WI38 (cell line): ENCODE measurements around the gene NAT8L.

Experiments
- H3K4me3 ChIP-seq: 2 replicates; pipeline ENCODE4 v1.5.1; 2011; ENCODE audit warnings: low read depth, mild to moderate bottlenecking, control low read depth, low read length
- CTCF ChIP-seq: IDR thresholded peaks from 2 replicates; pipeline ENCODE4 v1.5.1; 2012; ENCODE audit warnings: low read depth, mild to moderate bottlenecking, control low read depth, low read length

The NAT8L gene

GRCh38 chr4:2043396-2044118, 15.6 kb upstream of the NAT8L start:
- H3K4me3 ChIP-seq, result no peak overlapping the region
- no peak for TF ChIP-seq CTCF

GRCh38 chr4:2044119-2044485, 15.0 kb upstream of the NAT8L start:
- no peak overlapping the region for H3K4me3 ChIP-seq
- no peak for TF ChIP-seq CTCF

DNA sequence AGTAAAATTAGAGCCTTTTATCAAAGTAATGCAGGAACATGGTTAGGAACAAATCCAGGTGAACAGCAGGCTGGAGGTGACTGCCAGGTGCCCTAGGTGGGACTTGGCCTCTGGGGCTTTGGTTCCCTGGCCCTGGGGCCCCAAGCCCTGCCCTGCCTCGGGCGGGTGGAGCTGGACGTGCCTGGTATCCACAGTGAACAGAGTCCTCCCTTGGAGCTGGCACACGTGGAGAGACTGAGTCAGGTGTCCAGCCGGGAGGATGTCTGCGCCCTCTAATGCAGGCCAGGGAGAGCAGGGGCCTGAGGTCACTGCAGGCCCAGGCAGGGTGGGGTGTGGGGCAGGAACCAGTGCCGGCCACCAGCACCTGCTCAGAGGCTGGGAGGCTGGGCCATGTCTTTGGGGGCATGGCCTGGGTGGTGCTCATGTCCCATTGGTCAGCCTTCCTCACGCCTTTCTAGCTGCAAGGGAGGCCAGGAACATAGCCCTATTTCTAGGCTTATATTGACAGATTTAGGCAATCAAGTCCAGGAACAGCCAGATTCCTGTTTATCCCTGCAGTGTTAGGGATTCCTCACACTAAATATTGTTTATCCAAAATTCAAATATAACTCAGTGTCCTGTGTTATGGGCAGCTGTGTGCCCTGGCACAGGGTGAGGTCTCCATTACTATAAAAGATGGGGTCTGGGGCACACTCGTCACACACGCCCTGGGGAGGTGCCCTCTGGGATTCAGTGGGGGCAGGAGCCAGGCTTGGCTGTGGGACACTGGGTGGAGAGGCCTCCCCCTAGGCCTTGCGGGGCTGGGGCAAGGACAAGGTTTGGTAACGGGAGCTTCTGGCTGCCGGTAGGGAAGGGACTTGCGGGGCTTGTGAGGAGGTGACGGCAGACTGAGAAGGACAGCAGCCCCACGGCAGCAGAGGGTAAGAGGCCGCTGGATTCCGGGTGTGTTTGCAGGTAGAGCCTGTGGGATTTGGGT, 14.3 kb upstream of the NAT8L start:
- TF ChIP-seq CTCF, result no peak
- no peak overlapping the region for H3K4me3 ChIP-seq

- TF ChIP-seq CTCF, result no peak
- H3K4me3 ChIP-seq, result no peak overlapping the region
Measured at GRCh38 chr4:2045518-2045951, 13.6 kb upstream of the NAT8L start.

- no peak for TF ChIP-seq CTCF
- no peak overlapping the region for H3K4me3 ChIP-seq
Measured at GRCh38 chr4:2046031-2046961, 12.8 kb upstream of the NAT8L start.

GRCh38 chr4:2047031-2047660, 12.0 kb upstream of the NAT8L start:
- H3K4me3 ChIP-seq, result no peak overlapping the region
- no peak for TF ChIP-seq CTCF
